PC-3 (cell line): ENCODE data around the gene TUBD1. TPM values are rescaled to one million over a fixed set of nuclear protein-coding genes. Genes with fewer than 3 reads are reported as not detected.
"Not testable (repeated sequence)": the region's sequence is repeated elsewhere in the genome, so short reads cannot be mapped to it uniquely, and the experiment has no call there.

Experiments used
- ATAC-seq: fragments of 200-7000 bp; cut with Tn5 transposase; 2 replicates; pipeline ENCODE4 v1.9.1; 2020; ENCODE audit warnings: mild to moderate bottlenecking, moderate library complexity
- BruUV-seq: library from RNA; stranded (reverse); fragments of 400-500 nt; replicated peaks from 2 replicates; lab custom pipeline; 2021; lab: Mats Ljungman, UMichigan
- CTCF ChIA-PET: fragments of 300-600 bp; sonication (Branson Sonifier 250); formaldehyde crosslinking; loops from one replicate; lab custom pipeline; 2022; ENCODE audit warnings: antibody characterized with exemption; lab: Charles Lee
- POLR2A ChIA-PET: fragments of 300-600 bp; sonication (Branson Sonifier 250); formaldehyde crosslinking; loops from one replicate; lab custom pipeline; 2022; ENCODE audit warnings: antibody characterized with exemption; ENCODE audit not compliant: unreplicated experiment; lab: Charles Lee
- DNase-seq: peaks from one replicate; pipeline ENCODE4 v3.0.0-alpha.2; 2015
- H2AFZ ChIP-seq: fragments of 300-600 bp; sonication (generic); 2 replicates; pipeline ENCODE4 v1.6.0; 2016; ENCODE audit warnings: antibody characterized with exemption, low read length
- H3F3A ChIP-seq: fragments of 300-600 bp; sonication (generic); one replicate; pipeline ENCODE4 v1.6.0; 2017; ENCODE audit warnings: antibody characterized with exemption, low read length, control low read depth, mild to moderate bottlenecking; ENCODE audit not compliant: unreplicated experiment
- H3K27ac ChIP-seq: fragments of 300-600 bp; sonication (generic); 2 replicates; pipeline ENCODE4 v1.5.1; 2016; ENCODE audit warnings: mild to moderate bottlenecking, low read length
- H3K27me3 ChIP-seq: fragments of 300-600 bp; sonication (generic); 2 replicates; pipeline ENCODE4 v1.6.1; 2016; ENCODE audit warnings: low read length, mixed read lengths
- H3K36me3 ChIP-seq: fragments of 300-600 bp; sonication (generic); 2 replicates; pipeline ENCODE4 v1.6.1; 2016; ENCODE audit warnings: low read depth, mixed run types, low read length, mixed read lengths
- H3K4me1 ChIP-seq: fragments of 300-600 bp; sonication (generic); 2 replicates; pipeline ENCODE4 v1.5.1; 2016; ENCODE audit warnings: low read length; ENCODE audit not compliant: insufficient read depth
- H3K4me2 ChIP-seq: fragments of 300-600 bp; sonication (generic); 2 replicates; pipeline ENCODE4 v1.6.0; 2016; ENCODE audit warnings: low read length
- H3K4me3 ChIP-seq: fragments of 300-600 bp; sonication (generic); 2 replicates; pipeline ENCODE4 v1.5.1; 2016; ENCODE audit warnings: mild to moderate bottlenecking, low read length, mixed read lengths
- H3K79me2 ChIP-seq: fragments of 300-600 bp; sonication (generic); 2 replicates; pipeline ENCODE4 v1.6.1; 2017; ENCODE audit warnings: low read length, mixed read lengths
- H3K9ac ChIP-seq: fragments of 300-600 bp; sonication (generic); 2 replicates; pipeline ENCODE4 v1.6.0; 2016; ENCODE audit warnings: mild to moderate bottlenecking, low read length
- H3K9me2 ChIP-seq: fragments of 300-600 bp; sonication (generic); replicated peaks from 2 replicates; pipeline ENCODE4 v1.6.1; 2016; ENCODE audit warnings: mixed run types, low read length, mixed read lengths
- H3K9me3 ChIP-seq: fragments of 300-600 bp; sonication (generic); 2 replicates; pipeline ENCODE4 v1.6.1; 2016; ENCODE audit warnings: low read length, mixed read lengths
- H4K20me1 ChIP-seq: fragments of 300-600 bp; sonication (generic); 2 replicates; pipeline ENCODE4 v1.6.1; 2016; ENCODE audit warnings: low read length, mixed read lengths
- CTCF ChIP-seq: fragments of 300-600 bp; sonication (generic); conservative IDR thresholded peaks from 2 replicates; pipeline ENCODE4 v1.5.1; 2017; ENCODE audit warnings: antibody characterized with exemption, low read depth, mild to moderate bottlenecking, low read length
- EZH2 ChIP-seq: fragments of 300-600 bp; sonication (generic); IDR thresholded peaks from one replicate; pipeline ENCODE4 v1.6.1; 2017; ENCODE audit warnings: antibody characterized with exemption, mild to moderate bottlenecking, low read length; ENCODE audit not compliant: unreplicated experiment
- EZH2phosphoT487 ChIP-seq: fragments of 300-600 bp; sonication (generic); IDR thresholded peaks from 2 replicates; pipeline ENCODE4 v1.6.1; 2018; ENCODE audit warnings: mild to moderate bottlenecking, antibody characterized with exemption, low read length, borderline replicate concordance
- intact Hi-C: fragments of 100-400 bp; cut with micrococcal nuclease; formaldehyde crosslinking; loops from 2 replicates; pipeline ENCODE4 v1.9.0; 2023
- total RNA-seq: library from RNA; depleted of rRNA; stranded (reverse); fragments of >200 nt; gene quantifications from 2 replicates; pipeline ENCODE4 v1.2.3, GENCODE V29; 2014

The TUBD1 gene
- total RNA-seq, 1 experiment from 2014 or later, result 8.2 TPM

DNA sequence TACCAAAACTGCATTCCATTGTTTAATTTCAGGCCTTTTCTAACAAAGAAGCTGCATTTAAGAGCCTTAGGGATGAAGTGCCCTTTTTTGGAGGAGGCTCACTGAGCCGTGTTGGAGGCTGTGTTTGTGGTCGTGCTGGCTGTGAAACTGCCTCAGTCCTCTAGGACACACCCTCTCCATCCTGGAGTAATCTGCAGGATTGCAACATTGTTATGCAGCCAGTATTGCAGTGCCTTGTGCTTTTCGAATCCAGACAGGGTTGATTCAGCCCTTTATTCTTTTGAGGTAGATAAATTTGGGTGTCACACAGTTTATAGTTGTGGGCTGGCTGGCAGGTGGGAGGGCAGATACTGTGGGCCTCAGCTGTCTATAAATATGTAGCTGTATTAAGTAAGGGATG lies 38.0 kb upstream of the TUBD1 start:
- H4K20me1 ChIP-seq, H2AFZ ChIP-seq, H3K9me3 ChIP-seq, intact Hi-C loops, H3K4me3 ChIP-seq, H3K27ac ChIP-seq, H3K79me2 ChIP-seq, POLR2A ChIA-PET, DNase-seq, H3K9ac ChIP-seq, H3F3A ChIP-seq, CTCF ChIA-PET, BruUV-seq, H3K4me2 ChIP-seq, H3K4me1 ChIP-seq, H3K27me3 ChIP-seq, ATAC-seq, H3K9me2 ChIP-seq: not testable (repeated sequence)
- H3K36me3 ChIP-seq, result peaks cover 44% of the 10 kb centered on the region

- H3K27me3 ChIP-seq, H3K27ac ChIP-seq, H3K9ac ChIP-seq, DNase-seq, H2AFZ ChIP-seq, intact Hi-C loops, ATAC-seq, POLR2A ChIA-PET, BruUV-seq, H3K4me1 ChIP-seq, H3K9me3 ChIP-seq, H3K79me2 ChIP-seq, H3K4me2 ChIP-seq, H4K20me1 ChIP-seq, H3K9me2 ChIP-seq, CTCF ChIA-PET, H3K4me3 ChIP-seq, H3F3A ChIP-seq: not testable (repeated sequence)
- H3K36me3 ChIP-seq, result peaks cover 47% of the 10 kb centered on the region
These were observed 37.4 kb upstream of the TUBD1 start for GRCh38 chr17:59930121-59930520.

- peaks cover 35% of the 10 kb centered on the region for H3K36me3 ChIP-seq
- H3K27ac ChIP-seq, intact Hi-C loops, BruUV-seq, DNase-seq, CTCF ChIA-PET, H3K9me3 ChIP-seq, H4K20me1 ChIP-seq, ATAC-seq, H3K4me3 ChIP-seq, H3K4me1 ChIP-seq, POLR2A ChIA-PET, H2AFZ ChIP-seq, H3K4me2 ChIP-seq, H3K9ac ChIP-seq, H3K27me3 ChIP-seq, H3K9me2 ChIP-seq, H3K79me2 ChIP-seq, H3F3A ChIP-seq: not testable (repeated sequence)
These were observed 27.9 kb upstream of the TUBD1 start for GRCh38 chr17:59920637-59921036.

GRCh38 chr17:59916446-59916845 lies 23.7 kb upstream of the TUBD1 start:
- DNase-seq, result no peak
- intact Hi-C loops, result loop anchor here (10.0 kb wide), 1 partner anchor 118 kb away; no protein-coding TSS in a partner anchor
- H3K36me3 ChIP-seq, result peaks cover 50% of the 10 kb centered on the region
- ChIA-PET POLR2A (no interaction called here), CTCF (no interaction called here)
- H3K4me3 ChIP-seq, result no peak overlapping the region
- no peak overlapping the region for H2AFZ ChIP-seq
- H3K9me2 ChIP-seq, result no peaks in the 10 kb centered on the region
- no peak overlapping the region for H3K4me2 ChIP-seq
- no TSS peak for BruUV-seq
- no peak overlapping the region for H3K27ac ChIP-seq
- H3K27me3 ChIP-seq, result no peaks in the 10 kb centered on the region
- no peaks in the 10 kb centered on the region for H3K4me1 ChIP-seq
- no peaks in the 10 kb centered on the region; the same call in 1 of the 2 replicates for H3K79me2 ChIP-seq
- no peaks in the 10 kb centered on the region for H3K9me3 ChIP-seq
- no peaks in the 10 kb centered on the region for H3F3A ChIP-seq
- no peaks in the 10 kb centered on the region for H4K20me1 ChIP-seq
- no peak for ATAC-seq
- H3K9ac ChIP-seq, result no peak overlapping the region
- no peak for TF ChIP-seq EZH2
- TF ChIP-seq CTCF, result no peak
- no peak for TF ChIP-seq EZH2phosphoT487
